ENCODE results near the gene HESX1.

Gene HESX1

GRCh38 chr3:57199895-57200297 lies at the start of gene HESX1:
Gene HESX1 (minus strand): TSS chr3:57199978. CDS start chr3:57199918, 60 bp downstream.
- H3K4me1 ChIP-seq = no peaks in the 10 kb centered on the region
- H3K27me3 ChIP-seq = no peaks in the 10 kb centered on the region
- H3K9me3 ChIP-seq = no peaks in the 10 kb centered on the region
- DNase-seq = no peak
- intact Hi-C loops (cut with DNase I; ENCODE audit: low total_unique reads) = no loop called here
- H3K27ac ChIP-seq = no peak within 1 kb of the TSS
- H3K4me3 ChIP-seq = no peak within 1 kb of the TSS
- H3K36me3 ChIP-seq = no peaks in the 10 kb centered on the region
- no peak for TF ChIP-seq CTCF (IDR thresholded peaks at IDR 0.05)

GRCh38 chr3:57244946-57245345 lies 45.2 kb upstream of the HESX1 start:
- H3K4me1 ChIP-seq = no peaks in the 10 kb centered on the region
- no peak overlapping the region for H3K27ac ChIP-seq
- no peak overlapping the region for H3K4me3 ChIP-seq
- no peak for TF ChIP-seq CTCF (IDR thresholded peaks at IDR 0.05)
- intact Hi-C loops (cut with DNase I; ENCODE audit: low total_unique reads) = no loop called here
- H3K27me3 ChIP-seq = no peaks in the 10 kb centered on the region
- H3K36me3 ChIP-seq = peaks cover 83 to 92% (median 84%) of the 10 kb centered on the region in 3 donors
- no peaks in the 10 kb centered on the region for H3K9me3 ChIP-seq
- no peak for DNase-seq

GRCh38 chr3:57234613-57235575 lies 35.1 kb upstream of the HESX1 start:
- Histone ChIP-seq H3K4me1 (peaks cover 0 to 38% (median 3%) of the 10 kb centered on the region in 4 donors), H3K27me3 (no peaks in the 10 kb centered on the region), H3K4me3 (no peak overlapping the region), H3K36me3 (peaks cover 21 to 26% (median 22%) of the 10 kb centered on the region in 3 donors), H3K27ac (no peak overlapping the region), H3K9me3 (no peaks in the 10 kb centered on the region)
- intact Hi-C loops (cut with DNase I; ENCODE audit: low total_unique reads) = loop anchor here (5.0 kb wide), 1 partner anchor 32 kb away; no protein-coding TSS in a partner anchor
- DNase-seq = no peak
- TF ChIP-seq CTCF (IDR thresholded peaks at IDR 0.05) = no peak

GRCh38 chr3:57233799-57234198 lies 34.0 kb upstream of the HESX1 start:
- intact Hi-C loops (cut with DNase I; ENCODE audit: low total_unique reads) = loop anchor here (5.0 kb wide), 1 partner anchor 34 kb away; no protein-coding TSS in a partner anchor
- Histone ChIP-seq H3K9me3 (no peaks in the 10 kb centered on the region), H3K27ac (no peak overlapping the region), H3K4me3 (no peak overlapping the region), H3K4me1 (peaks cover 0 to 49% (median 13%) of the 10 kb centered on the region in 4 donors), H3K36me3 (peaks cover 11 to 17% (median 13%) of the 10 kb centered on the region in 3 donors), H3K27me3 (no peaks in the 10 kb centered on the region)
- DNase-seq = no peak
- no peak for TF ChIP-seq CTCF (IDR thresholded peaks at IDR 0.05)

GRCh38 chr3:57230006-57230405 lies 30.2 kb upstream of the HESX1 start:
- no peak for TF ChIP-seq CTCF (IDR thresholded peaks at IDR 0.05)
- Histone ChIP-seq H3K27me3 (no peaks in the 10 kb centered on the region), H3K4me3 (no peak overlapping the region), H3K27ac (peak overlapping the region in 1 of 2 donors; percentile 92), H3K4me1 (peaks cover 0 to 51% (median 21%) of the 10 kb centered on the region in 4 donors), H3K36me3 (no peaks in the 10 kb centered on the region), H3K9me3 (no peaks in the 10 kb centered on the region)
- intact Hi-C loops (cut with DNase I; ENCODE audit: low total_unique reads) = loop anchor here (5.0 kb wide), 1 partner anchor 37 kb away; no protein-coding TSS in a partner anchor
- DNase-seq = no peak
